Measurements from ENCODE around the gene GYPC.

DNA sequence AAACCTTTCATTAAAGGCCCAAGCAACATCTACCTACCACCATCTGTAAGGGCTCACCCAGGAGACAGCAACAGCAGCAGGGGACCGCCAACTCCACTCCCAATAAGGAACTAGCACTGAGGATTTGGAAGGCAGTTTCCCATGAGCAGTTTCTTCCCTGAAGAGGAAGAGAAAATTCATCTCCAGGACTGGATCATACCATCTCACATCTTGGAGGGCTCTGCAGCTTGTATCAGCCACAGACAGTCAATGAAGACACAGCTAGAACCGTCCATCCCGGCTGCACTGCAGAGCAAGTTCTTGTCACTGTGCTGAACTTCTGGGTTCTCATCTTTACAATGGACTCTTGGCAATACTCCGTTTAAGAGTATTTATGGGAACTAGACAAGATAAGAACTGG lies 2.8 kb upstream of the GYPC start:
- TF ChIP-seq, protein P1, sequence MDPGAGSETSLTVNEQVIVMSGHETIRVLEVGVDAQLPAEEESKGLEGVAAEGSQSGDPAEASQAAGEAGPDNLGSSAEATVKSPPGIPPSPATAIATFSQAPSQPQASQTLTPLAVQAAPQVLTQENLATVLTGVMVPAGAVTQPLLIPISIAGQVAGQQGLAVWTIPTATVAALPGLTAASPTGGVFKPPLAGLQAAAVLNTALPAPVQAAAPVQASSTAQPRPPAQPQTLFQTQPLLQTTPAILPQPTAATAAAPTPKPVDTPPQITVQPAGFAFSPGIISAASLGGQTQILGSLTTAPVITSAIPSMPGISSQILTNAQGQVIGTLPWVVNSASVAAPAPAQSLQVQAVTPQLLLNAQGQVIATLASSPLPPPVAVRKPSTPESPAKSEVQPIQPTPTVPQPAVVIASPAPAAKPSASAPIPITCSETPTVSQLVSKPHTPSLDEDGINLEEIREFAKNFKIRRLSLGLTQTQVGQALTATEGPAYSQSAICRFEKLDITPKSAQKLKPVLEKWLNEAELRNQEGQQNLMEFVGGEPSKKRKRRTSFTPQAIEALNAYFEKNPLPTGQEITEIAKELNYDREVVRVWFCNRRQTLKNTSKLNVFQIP (CRISPR knock-in tag; IDR thresholded peaks at IDR 0.05; ENCODE audit: borderline replicate concordance, low read depth), result no peak
- TF ChIP-seq RARB (CRISPR knock-in tag; IDR thresholded peaks at IDR 0.05) (no peak), ZC3H10 (CRISPR knock-in tag; IDR thresholded peaks at IDR 0.05) (no peak)
- TF ChIP-seq, protein P2, sequence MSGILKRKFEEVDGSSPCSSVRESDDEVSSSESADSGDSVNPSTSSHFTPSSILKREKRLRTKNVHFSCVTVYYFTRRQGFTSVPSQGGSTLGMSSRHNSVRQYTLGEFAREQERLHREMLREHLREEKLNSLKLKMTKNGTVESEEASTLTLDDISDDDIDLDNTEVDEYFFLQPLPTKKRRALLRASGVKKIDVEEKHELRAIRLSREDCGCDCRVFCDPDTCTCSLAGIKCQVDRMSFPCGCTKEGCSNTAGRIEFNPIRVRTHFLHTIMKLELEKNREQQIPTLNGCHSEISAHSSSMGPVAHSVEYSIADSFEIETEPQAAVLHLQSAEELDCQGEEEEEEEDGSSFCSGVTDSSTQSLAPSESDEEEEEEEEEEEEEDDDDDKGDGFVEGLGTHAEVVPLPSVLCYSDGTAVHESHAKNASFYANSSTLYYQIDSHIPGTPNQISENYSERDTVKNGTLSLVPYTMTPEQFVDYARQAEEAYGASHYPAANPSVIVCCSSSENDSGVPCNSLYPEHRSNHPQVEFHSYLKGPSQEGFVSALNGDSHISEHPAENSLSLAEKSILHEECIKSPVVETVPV (CRISPR knock-in tag; IDR thresholded peaks at IDR 0.05), result no peak

Data from SK-N-SH treated with all-trans-retinoic acid at 6 μM for 48 hours (cell line).